GM23248 (cell line): ENCODE measurements around the gene DOCK9.

Experiments
- EZH2 ChIP-seq: fragments of 200-600 bp; sonication (generic); IDR thresholded peaks from 2 replicates; pipeline ENCODE4 v1.6.1; 2018; ENCODE audit warnings: antibody characterized with exemption, mild to moderate bottlenecking; ENCODE audit not compliant: insufficient read depth, poor library complexity, severe bottlenecking
- EZH2phosphoT487 ChIP-seq: fragments of 200-600 bp; sonication (generic); IDR thresholded peaks from 2 replicates; pipeline ENCODE4 v1.6.1; 2018; ENCODE audit warnings: antibody characterized with exemption, moderate library complexity, mild to moderate bottlenecking, low read depth; ENCODE audit not compliant: insufficient read depth

DNA sequence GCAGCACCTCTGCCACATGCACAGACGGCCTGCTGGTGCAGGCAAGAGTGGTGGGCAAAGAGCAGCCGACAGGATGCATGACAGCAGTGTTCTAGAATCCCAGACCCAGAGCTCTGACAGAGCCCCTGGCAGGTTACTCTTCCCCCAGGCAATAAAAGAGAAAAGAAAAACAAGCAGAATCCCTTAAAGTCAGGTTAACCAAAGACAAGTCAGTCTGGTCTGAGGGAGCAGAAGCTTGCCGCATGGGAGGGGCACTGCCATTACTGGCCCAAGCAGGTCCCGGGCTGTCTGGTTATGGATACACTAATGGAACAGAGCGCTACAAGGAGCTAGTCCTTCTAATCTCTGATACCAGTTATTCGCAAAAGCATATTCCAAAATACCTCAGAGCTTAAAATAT lies 36.1 kb upstream of the DOCK9 start:
- no peak for TF ChIP-seq EZH2phosphoT487
- TF ChIP-seq EZH2: no peak
